HTERT RPE-1 (cell line): Measurements from ENCODE around the gene SPATA17.

Experiments
- in situ Hi-C: fragments of 300-500 bp; cut with MboI; formaldehyde crosslinking; loops from 4 replicates; pipeline ENCODE4 v1.14.3; 2020; ENCODE audit warnings: low sequenced_read_pairs

SPATA17 gene

GRCh38 chr1:217910203-217910602 is 279.1 kb downstream of the SPATA17 start:
- in situ Hi-C loops, result no loop called here

GRCh38 chr1:217910791-217911320 is 279.7 kb downstream of the SPATA17 start:
- in situ Hi-C loops, result no loop called here

GRCh38 chr1:217911908-217912307 is 280.8 kb downstream of the SPATA17 start:
- in situ Hi-C loops, result no loop called here

- in situ Hi-C loops, result no loop called here
Observed at GRCh38 chr1:217917281-217917887, 286.2 kb downstream of the SPATA17 start.

GRCh38 chr1:217919683-217920388 is 288.7 kb downstream of the SPATA17 start:
- in situ Hi-C loops, result no loop called here
